HG03520 (cell line): ENCODE measurements around the gene C2orf80.
"Not testable (repeated sequence)": the region's sequence is repeated elsewhere in the genome, so short reads cannot be mapped to it uniquely, and the experiment has no call there.

Experiments used
- ATAC-seq: cut with Tn5 transposase; IDR thresholded peaks from one replicate; pipeline ENCODE4 v1.9.1; 2021; ENCODE audit warnings: mild to moderate bottlenecking, moderate library complexity; ENCODE audit not compliant: unreplicated experiment

C2orf80 gene

DNA sequence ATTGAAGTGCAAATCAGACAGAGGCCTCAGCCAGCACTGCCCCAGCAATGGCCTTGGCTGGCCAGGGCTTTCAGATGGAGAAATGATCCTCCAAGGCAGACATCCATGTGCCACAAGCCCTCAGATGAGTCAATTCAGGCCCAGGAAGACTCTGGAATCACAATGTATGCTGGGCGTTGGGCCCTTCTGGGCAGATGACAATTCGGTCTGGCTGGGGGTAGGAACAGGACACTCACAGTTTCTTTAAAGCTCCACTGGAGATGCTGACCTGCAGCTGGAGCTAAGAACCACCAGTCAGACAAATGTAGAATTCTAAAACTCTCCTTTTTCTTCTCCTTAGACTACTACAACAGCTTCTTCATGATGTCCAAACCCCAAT lies 53.1 kb downstream of the C2orf80 start:
- no peak for ATAC-seq

GRCh38 chr2:208135794-208136715 lies 53.8 kb downstream of the C2orf80 start:
- ATAC-seq, result no peak

GRCh38 chr2:208134928-208135586 lies 54.8 kb downstream of the C2orf80 start:
- no peak for ATAC-seq

DNA sequence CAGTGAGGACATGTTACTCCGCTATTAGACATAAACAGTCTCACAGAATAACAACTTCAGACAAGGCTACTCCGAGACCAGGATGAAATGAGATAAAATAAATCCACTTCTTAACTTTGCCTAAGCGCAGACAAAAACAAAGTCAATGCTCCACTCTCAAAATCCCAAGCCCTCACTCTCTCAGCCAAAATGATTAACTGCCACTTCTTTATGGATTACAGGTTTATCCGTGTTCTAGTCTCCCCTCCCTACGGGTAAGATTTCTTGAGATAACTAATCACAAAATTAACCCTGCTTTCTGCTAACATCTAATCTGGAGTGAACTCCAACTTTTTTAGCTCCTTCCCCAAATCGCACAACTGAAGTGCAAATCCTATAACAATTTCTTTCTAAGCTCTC lies 59.1 kb downstream of the C2orf80 start:
- ATAC-seq, result no peak

DNA sequence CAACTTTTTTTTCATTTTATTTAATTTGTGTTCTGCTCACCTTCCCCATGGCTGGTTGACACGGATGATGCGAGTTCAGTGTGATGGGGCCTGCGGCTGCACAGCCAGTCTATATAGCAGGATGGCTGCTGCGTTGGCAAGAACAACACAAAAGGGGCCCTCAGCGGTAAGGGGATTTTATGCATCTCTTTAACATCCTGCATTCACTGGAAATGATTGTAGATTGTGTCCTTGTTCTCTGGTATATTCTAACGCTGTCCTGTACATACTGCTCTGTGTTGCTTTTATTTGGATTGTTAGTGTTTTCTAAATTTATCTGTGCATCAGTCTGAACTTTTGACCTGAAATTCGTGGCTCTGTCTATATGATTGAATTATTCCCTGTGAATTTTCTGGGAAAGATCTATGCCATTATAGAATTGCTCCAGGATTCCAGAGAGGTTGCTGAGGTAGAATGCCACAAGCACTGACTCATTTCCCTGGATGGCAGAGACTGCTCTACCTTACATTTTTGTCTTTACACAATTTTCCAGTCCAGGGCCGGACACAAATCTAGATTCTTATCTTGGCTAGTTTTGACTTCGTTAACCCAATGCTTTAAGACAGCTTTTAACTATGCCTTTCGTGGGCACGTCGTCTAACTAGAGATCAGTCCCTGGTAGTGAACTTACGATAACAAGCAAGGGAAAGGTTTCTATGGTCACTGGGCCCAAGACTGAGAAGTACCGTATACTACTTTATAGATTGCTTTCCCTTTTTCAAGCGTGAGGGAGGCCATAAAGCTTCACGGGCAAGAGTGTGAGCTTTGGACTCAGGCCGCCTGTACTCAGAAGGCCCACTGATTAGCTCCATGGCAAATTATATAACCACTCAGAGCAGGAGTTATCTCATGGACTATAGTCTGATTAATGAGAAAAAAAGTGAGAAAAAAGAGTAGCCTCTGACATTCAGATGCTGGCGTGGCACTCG lies 59.8 kb downstream of the C2orf80 start, which contains the start of gene CRYGC:
CRYGC (minus strand) TSS at position 85 of the 968 bp plus-strand sequence; CDS start at position 49, 36 bp downstream.
- ATAC-seq, result no peak

GRCh38 chr2:208128136-208128535 lies 61.7 kb downstream of the C2orf80 start:
- no peak for ATAC-seq

- no peak for ATAC-seq
Measured at GRCh38 chr2:208127090-208127489, 62.7 kb downstream of the C2orf80 start.

DNA sequence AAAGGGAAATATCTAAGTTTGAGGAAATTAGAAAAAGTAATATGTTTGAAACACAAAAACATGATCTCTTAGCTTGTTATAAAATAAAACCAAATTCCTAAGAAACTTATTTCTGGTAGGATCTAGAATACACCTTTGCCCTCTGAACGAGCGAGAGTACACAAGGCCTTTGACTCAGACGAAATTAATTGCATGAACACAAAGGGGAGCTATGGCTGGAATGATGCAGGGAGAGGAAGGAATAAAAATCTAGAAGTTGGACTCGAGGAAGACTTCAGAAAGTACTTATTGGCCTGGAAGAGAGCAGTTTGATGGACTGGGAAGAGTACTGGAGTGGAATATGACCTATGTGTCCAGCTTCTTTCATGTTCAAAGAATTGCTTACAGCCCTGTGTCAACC lies 64.6 kb downstream of the C2orf80 start:
- ATAC-seq, result no peak

DNA sequence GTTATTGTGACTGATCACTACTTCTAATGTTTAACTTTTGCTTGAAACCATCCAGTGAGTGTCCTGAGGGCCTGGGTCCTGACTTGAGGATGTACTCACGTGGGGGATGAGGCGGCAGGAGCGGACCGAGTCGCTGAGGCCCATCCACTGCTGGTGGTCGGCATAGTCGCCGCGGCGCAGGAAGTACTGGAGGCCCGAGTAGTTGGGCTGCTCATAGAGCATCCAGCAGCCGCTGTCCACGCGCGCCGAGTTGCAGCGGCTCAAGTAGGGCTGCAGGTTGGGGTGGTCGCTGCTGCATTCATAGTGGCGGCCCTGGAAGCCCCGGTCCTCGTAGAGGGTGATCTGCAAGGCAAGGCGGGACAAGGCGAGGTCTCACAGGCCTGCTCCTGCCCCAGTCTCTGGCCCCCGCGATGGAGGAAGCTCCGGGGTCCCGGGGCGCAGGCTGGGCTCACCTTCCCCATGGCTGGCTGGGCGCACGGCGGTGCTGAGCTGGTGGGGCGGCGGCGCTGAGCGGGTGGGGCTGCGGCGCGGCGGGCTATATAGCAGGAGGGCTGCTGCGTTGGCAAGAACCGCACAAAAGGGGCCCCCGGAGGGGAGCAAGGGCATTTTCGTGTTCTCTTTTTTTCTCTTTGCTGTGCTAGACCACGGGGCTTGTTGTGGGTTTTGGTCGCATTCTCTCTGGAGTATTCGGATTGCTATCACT lies 65.7 kb downstream of the C2orf80 start, which contains the start of gene CRYGD:
CRYGD (minus strand) TSS at position 512 of the 703 bp plus-strand sequence; CDS start at position 461, 51 bp downstream.
- ATAC-seq, result not testable (repeated sequence)

DNA sequence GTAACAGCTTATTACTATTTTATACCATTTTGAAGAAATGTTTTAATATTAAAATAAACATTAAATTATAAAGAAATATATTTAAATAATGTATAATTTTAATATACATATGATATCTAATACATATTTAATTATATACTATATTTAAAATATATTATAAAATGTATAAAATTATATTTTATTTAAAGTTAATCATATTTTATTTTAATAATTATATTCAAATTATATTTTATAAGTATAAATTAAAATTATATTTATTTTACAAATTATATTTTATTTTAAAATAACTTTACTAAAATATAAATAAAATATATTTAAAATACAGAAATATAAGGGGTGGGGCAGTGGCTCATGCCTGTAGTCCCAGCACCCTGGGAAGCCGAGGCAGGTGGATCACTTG lies 67.6 kb downstream of the C2orf80 start:
- ATAC-seq, result no peak

GRCh38 chr2:208118918-208119317 lies 70.9 kb downstream of the C2orf80 start:
- no peak for ATAC-seq

GRCh38 chr2:208117390-208117789 lies 72.4 kb downstream of the C2orf80 start:
- not testable (repeated sequence) for ATAC-seq
